Femur (tissue), 1 donor: Measurements from ENCODE around the gene CRELD1.
A peak's percentile ranks its signal among the peaks of the same experiment; 100 is the strongest.

Experiments
- DNase-seq: peaks from one replicate; pipeline ENCODE4 v3.0.0-alpha.2; 2017

CRELD1 gene

GRCh38 chr3:9965200-9965875 lies 31.7 kb downstream of the CRELD1 start:
- no peak for DNase-seq

GRCh38 chr3:9966841-9967240 lies 33.2 kb downstream of the CRELD1 start:
- DNase-seq, result no peak

GRCh38 chr3:9969632-9970019 lies 36.0 kb downstream of the CRELD1 start:
- DNase-seq, result no peak

GRCh38 chr3:9970020-9970652 lies 36.5 kb downstream of the CRELD1 start:
- DNase-seq, result no peak

- peak; percentile 40 for DNase-seq
These were observed 43.4 kb downstream of the CRELD1 start for GRCh38 chr3:9976721-9977709.

- no peak for DNase-seq
These were observed 45.2 kb downstream of the CRELD1 start for GRCh38 chr3:9978710-9979305.

GRCh38 chr3:9980251-9980650 lies 46.6 kb downstream of the CRELD1 start:
- DNase-seq, result no peak

GRCh38 chr3:9986230-9986725 lies 52.6 kb downstream of the CRELD1 start:
- DNase-seq, result no peak

GRCh38 chr3:9994086-9994844 lies 60.6 kb downstream of the CRELD1 start:
- no peak for DNase-seq
